ENCODE data around the gene TPD52L1.
A peak's percentile ranks its signal among the peaks of the same experiment; 100 is the strongest.

- no peak for TF ChIP-seq POLR2AphosphoS5 (IDR thresholded peaks at IDR 0.05)
- TF ChIP-seq, protein P1, sequence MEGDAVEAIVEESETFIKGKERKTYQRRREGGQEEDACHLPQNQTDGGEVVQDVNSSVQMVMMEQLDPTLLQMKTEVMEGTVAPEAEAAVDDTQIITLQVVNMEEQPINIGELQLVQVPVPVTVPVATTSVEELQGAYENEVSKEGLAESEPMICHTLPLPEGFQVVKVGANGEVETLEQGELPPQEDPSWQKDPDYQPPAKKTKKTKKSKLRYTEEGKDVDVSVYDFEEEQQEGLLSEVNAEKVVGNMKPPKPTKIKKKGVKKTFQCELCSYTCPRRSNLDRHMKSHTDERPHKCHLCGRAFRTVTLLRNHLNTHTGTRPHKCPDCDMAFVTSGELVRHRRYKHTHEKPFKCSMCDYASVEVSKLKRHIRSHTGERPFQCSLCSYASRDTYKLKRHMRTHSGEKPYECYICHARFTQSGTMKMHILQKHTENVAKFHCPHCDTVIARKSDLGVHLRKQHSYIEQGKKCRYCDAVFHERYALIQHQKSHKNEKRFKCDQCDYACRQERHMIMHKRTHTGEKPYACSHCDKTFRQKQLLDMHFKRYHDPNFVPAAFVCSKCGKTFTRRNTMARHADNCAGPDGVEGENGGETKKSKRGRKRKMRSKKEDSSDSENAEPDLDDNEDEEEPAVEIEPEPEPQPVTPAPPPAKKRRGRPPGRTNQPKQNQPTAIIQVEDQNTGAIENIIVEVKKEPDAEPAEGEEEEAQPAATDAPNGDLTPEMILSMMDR (IDR thresholded peaks at IDR 0.05): peak; percentile 26 to 82 (median 69)
Measured at GRCh38 chr6:125114248-125114858, 39.2 kb upstream of the TPD52L1 start.
